GM12878 (cell line): ENCODE measurements around the gene NEU1. TPM values are rescaled to one million over a fixed set of nuclear protein-coding genes. Genes with fewer than 3 reads are reported as not detected.
A peak's percentile ranks its signal among the peaks of the same experiment; 100 is the strongest.

Experiments used
- ATAC-seq: fragments of 200-7000 bp; cut with Tn5 transposase; 3 replicates; pipeline ENCODE4 v1.9.1; 2020; ENCODE audit warnings: mild to moderate bottlenecking, moderate library complexity
- BruUV-seq: library from RNA; stranded (reverse); fragments of 400-500 nt; replicated peaks from 2 replicates; lab custom pipeline; 2021; lab: Mats Ljungman, UMichigan
- CTCF ChIA-PET: fragments of 300-600 bp; sonication (Branson Sonifier 250); formaldehyde crosslinking; extraction: SDS; loops from one replicate; lab custom pipeline; 2021; ENCODE audit warnings: inconsistent platforms; lab: Yijun Ruan, JAX
- POLR2A ChIA-PET: fragments of 350-600 bp; formaldehyde crosslinking; extraction: SDS; loops from one replicate; lab custom pipeline; 2021; ENCODE audit warnings: inconsistent platforms; lab: Charles Lee
- RAD21 ChIA-PET: fragments of 300-600 bp; sonication (Branson Sonifier 250); formaldehyde crosslinking; loops from one replicate; lab custom pipeline; 2023; ENCODE audit warnings: antibody characterized with exemption; ENCODE audit not compliant: unreplicated experiment; lab: Charles Lee
- SMC1A ChIA-PET: fragments of 300-600 bp; sonication (Branson Sonifier 250); formaldehyde crosslinking; loops from one replicate; lab custom pipeline; 2023; ENCODE audit not compliant: unreplicated experiment, uncharacterized antibody; lab: Charles Lee
- DNase-seq: peaks from one replicate; pipeline ENCODE4 v3.0.0-alpha.2; 2011; ENCODE audit warnings: low read depth, low spot score
- FAIRE-seq: peaks from 3 replicates; lab custom pipeline; 2011; peaks lifted over from hg19 to GRCh38; lab: Jason Lieb, UNC
- H2AFZ ChIP-seq: 2 replicates; pipeline ENCODE4 v1.6.0; 2011; ENCODE audit warnings: low read depth, low read length, control low read depth; ENCODE audit not compliant: control insufficient read depth
- H3K27ac ChIP-seq: 2 replicates; pipeline ENCODE4 v1.5.1; 2011; ENCODE audit warnings: control low read depth; ENCODE audit not compliant: control insufficient read depth, insufficient read depth
- H3K27me3 ChIP-seq, 2 experiments: replicated peaks in 1 of 2; 2 replicates each; pipeline versions ENCODE4 v1.6.0 to v1.6.1; 2011; ENCODE audit warnings: low read length in 1 of 2; ENCODE audit not compliant: control insufficient read depth in 2 of 2, insufficient read depth in 2 of 2
- H3K36me3 ChIP-seq, 2 experiments: 2 replicates each; pipeline ENCODE4 v1.5.1; 2011; ENCODE audit warnings: low read length in 1 of 2; ENCODE audit not compliant: control insufficient read depth in 2 of 2, insufficient read depth in 2 of 2
- H3K4me1 ChIP-seq: 2 replicates; pipeline ENCODE4 v1.6.1; 2011; ENCODE audit warnings: mild to moderate bottlenecking, low read length, moderate library complexity, mixed read lengths; ENCODE audit not compliant: control insufficient read depth, insufficient read depth
- H3K4me2 ChIP-seq: 2 replicates; pipeline ENCODE4 v1.6.0; 2011; ENCODE audit warnings: control low read depth; ENCODE audit not compliant: control insufficient read depth, insufficient read depth
- H3K4me3 ChIP-seq: fragments of 200-600 bp; sonication (generic); 2 replicates; pipeline ENCODE4 v1.5.1; 2016
- H3K79me2 ChIP-seq: 2 replicates; pipeline ENCODE4 v1.6.0; 2011; ENCODE audit warnings: low read length; ENCODE audit not compliant: control insufficient read depth, insufficient read depth
- H3K9ac ChIP-seq: 2 replicates; pipeline ENCODE4 v1.8.0; 2011; ENCODE audit warnings: low read length, control low read depth, mixed read lengths; ENCODE audit not compliant: control insufficient read depth, insufficient read depth
- H3K9me3 ChIP-seq: replicated peaks from 3 replicates; pipeline ENCODE4 v1.5.1; 2011; ENCODE audit warnings: mild to moderate bottlenecking, low read length; ENCODE audit not compliant: control insufficient read depth, insufficient read depth
- H4K20me1 ChIP-seq: 2 replicates; pipeline ENCODE4 v1.6.0; 2011; ENCODE audit not compliant: control insufficient read depth, insufficient read depth
- HSF1 ChIP-seq: fragments of 150-350 bp; IDR thresholded peaks from 2 replicates; pipeline ENCODE4 v1.6.1; 2014; ENCODE audit warnings: mild to moderate bottlenecking, low read depth, low read length
- IKZF1 ChIP-seq: fragments of 450-650 bp; conservative IDR thresholded peaks from 2 replicates; pipeline ENCODE4 v1.6.1; 2017; ENCODE audit warnings: antibody characterized with exemption, mild to moderate bottlenecking
- NKRF ChIP-seq: fragments of 450-650 bp; conservative IDR thresholded peaks from 2 replicates; pipeline ENCODE4 v1.6.1; 2017; ENCODE audit warnings: mild to moderate bottlenecking, moderate library complexity
- NR2C2 ChIP-seq: IDR thresholded peaks from 2 replicates; pipeline ENCODE4 v1.6.1; 2011; ENCODE audit warnings: borderline replicate concordance, low read depth; ENCODE audit not compliant: control insufficient read depth, insufficient read length
- RFX5 ChIP-seq: IDR thresholded peaks from 2 replicates; pipeline ENCODE4 v1.6.1; 2011; ENCODE audit warnings: low read depth, low read length, improper control_type of control experiment
- RUNX3 ChIP-seq: IDR thresholded peaks from 2 replicates; pipeline ENCODE4 v1.6.1; 2012; ENCODE audit warnings: low read length, inconsistent platforms
- ZBTB40 ChIP-seq: fragments of 450-650 bp; IDR thresholded peaks from 2 replicates; pipeline ENCODE4 v1.6.1; 2016; ENCODE audit warnings: mild to moderate bottlenecking, moderate library complexity, borderline replicate concordance
- WGBS: methylation state at CpG from one replicate; pipeline ENCODE4 v1.1.6; 2016; ENCODE audit warnings: low lambda C conversion rate; ENCODE audit not compliant: insufficient replicate concordance, insufficient coverage; ENCODE audit errors: missing lambda C conversion rate; 5-methylcytosine and 5-hydroxymethylcytosine counted together
- in situ Hi-C: fragments of 300-500 bp; cut with MboI; formaldehyde crosslinking; loops from 9 replicates; pipeline ENCODE4 v1.14.3; 2018; ENCODE audit warnings: mixed read lengths
- intact Hi-C: fragments of 100-400 bp; cut with micrococcal nuclease; formaldehyde crosslinking; loops from one replicate; pipeline ENCODE4 v1.14.2; 2022; ENCODE audit not compliant: unreplicated experiment
- polyA plus RNA-seq, 11 experiments: library from polyadenylated mRNA; depleted of rRNA in 4 of 11; unstranded in 6 of 11; stranded (reverse) in 5 of 11; fragments of >200 nt; fragmentation: Nextera tagmentation in 4 of 11; fragmentation: Illumina TruSeq in 1 of 11; extraction: Ambion mirVana in 4 of 11; extraction: Trizol in 1 of 11; gene quantifications; 1 replicate in 1 of 11; 2 replicates in 10 of 11; pipeline versions ENCODE4 v1.2.1 to v1.2.3, GENCODE V29; 2011 to 2016; ENCODE audit warnings: inconsistent platforms in 2 of 11, missing spikeins in 2 of 11, low read depth in 1 of 11
- total RNA-seq, 4 experiments: library from RNA; depleted of rRNA in 3 of 4; stranded (reverse); fragments of >200 nt in 3 of 4; fragmentation: Illumina TruSeq in 1 of 4; extraction: Trizol in 1 of 4; gene quantifications; 2 replicates each; pipeline versions ENCODE4 v1.2.1 to v1.2.3, GENCODE V29; 2013 to 2021
- TF ChIP-seq, protein P1 (sequence below): fragments of 450-650 bp; IDR thresholded peaks from 2 replicates; pipeline ENCODE4 v1.6.1; 2017; ENCODE audit warnings: mild to moderate bottlenecking, low read depth, inconsistent platforms; ENCODE audit not compliant: poor library complexity, severe bottlenecking
- TF ChIP-seq, protein P2 (sequence below): fragments of 450-650 bp; IDR thresholded peaks from 2 replicates; pipeline ENCODE4 v1.6.1; 2016; ENCODE audit warnings: mild to moderate bottlenecking

Gene NEU1
- total and polyA plus RNA-seq, 10 of the 15 experiments (the other 5 are each of a cell fraction or from before 2014, with no cell fraction given), result 7.2 to 26.9 (median 21.6) TPM

DNA sequence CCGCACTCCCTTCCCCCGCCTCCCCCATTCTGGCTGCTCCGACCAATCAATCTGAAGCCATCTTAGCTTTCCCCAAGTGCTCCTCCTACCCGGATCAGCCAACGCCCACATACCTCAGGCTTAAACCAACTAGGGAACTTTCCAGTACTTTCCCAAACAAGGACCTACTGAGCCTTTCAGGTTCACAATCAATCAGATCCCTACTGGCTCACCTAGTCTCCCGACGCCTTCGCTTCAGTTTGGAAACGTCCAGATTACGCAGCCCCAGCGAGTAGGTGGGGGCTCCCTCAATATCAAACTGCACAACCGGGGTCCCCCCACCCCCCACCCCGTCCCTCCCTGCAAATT, 48.0 kb downstream of the NEU1 start:
- CTCF ChIA-PET, result interaction anchor here (0.6 to 2.5 kb wide), 11 partner anchors 8 to 133 kb away, joined by 3 to 12 read pairs (median 3); partner anchors contain the start of genes DDAH2, HSPA1B, LSM2 and LY6G5C
- Histone ChIP-seq H3K9ac (peak overlapping the region; percentile 56; the same call in 1 of the 2 replicates), H2AFZ (peak overlapping the region; percentile 91), H3K4me2 (peak overlapping the region; percentile 90), H3K9me3 (no peaks in the 10 kb centered on the region), H3K4me1 (peaks cover 29% of the 10 kb centered on the region), H3K79me2 (no peaks in the 10 kb centered on the region; the same call in 1 of the 2 replicates), H4K20me1 (no peaks in the 10 kb centered on the region), H3K27me3 (no peaks in the 10 kb centered on the region), H3K27ac (peak overlapping the region; percentile 14; the same call in 1 of the 2 replicates), H3K36me3 (no peaks in the 10 kb centered on the region), H3K4me3 (peak overlapping the region; percentile 94)
- ATAC-seq (peak; percentile 83), FAIRE-seq (peak; percentile 13), DNase-seq (peak; percentile 67)
- in situ Hi-C loops (no loop called here), intact Hi-C loops (no loop called here)
- BruUV-seq, result no TSS peak
- under 1% methylated on average over 10 of the region's 13 CpGs for WGBS
- RAD21 ChIA-PET, result interaction anchor here (0.6 to 4.3 kb wide), 13 partner anchors 8 to 257 kb away, joined by 3 to 27 read pairs (median 6); partner anchors contain the start of genes CLIC1, DDAH2, HSPA1B and LSM2
- POLR2A ChIA-PET, result interaction anchor here (0.6 to 5.2 kb wide), 15 partner anchors 8 to 193 kb away, joined by 3 to 91 read pairs (median 8); partner anchors contain the start of genes CLIC1, HSPA1B, LSM2 and MSH5
- SMC1A ChIA-PET, result interaction anchor here (1.0 to 3.0 kb wide), 10 partner anchors 8 to 84 kb away, joined by 3 to 12 read pairs (median 5); partner anchors contain the start of gene LSM2
- TF ChIP-seq, protein P1, sequence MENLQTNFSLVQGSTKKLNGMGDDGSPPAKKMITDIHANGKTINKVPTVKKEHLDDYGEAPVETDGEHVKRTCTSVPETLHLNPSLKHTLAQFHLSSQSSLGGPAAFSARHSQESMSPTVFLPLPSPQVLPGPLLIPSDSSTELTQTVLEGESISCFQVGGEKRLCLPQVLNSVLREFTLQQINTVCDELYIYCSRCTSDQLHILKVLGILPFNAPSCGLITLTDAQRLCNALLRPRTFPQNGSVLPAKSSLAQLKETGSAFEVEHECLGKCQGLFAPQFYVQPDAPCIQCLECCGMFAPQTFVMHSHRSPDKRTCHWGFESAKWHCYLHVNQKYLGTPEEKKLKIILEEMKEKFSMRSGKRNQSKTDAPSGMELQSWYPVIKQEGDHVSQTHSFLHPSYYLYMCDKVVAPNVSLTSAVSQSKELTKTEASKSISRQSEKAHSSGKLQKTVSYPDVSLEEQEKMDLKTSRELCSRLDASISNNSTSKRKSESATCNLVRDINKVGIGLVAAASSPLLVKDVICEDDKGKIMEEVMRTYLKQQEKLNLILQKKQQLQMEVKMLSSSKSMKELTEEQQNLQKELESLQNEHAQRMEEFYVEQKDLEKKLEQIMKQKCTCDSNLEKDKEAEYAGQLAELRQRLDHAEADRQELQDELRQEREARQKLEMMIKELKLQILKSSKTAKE, result peak; percentile 21
- TF ChIP-seq HSF1 (peak; percentile 92), RFX5 (no peak), ZBTB40 (no peak), IKZF1 (peak; percentile 80), NKRF (no peak), RUNX3 (no peak; the same call in 1 of the 2 replicates), NR2C2 (no peak)
- TF ChIP-seq, protein P2, sequence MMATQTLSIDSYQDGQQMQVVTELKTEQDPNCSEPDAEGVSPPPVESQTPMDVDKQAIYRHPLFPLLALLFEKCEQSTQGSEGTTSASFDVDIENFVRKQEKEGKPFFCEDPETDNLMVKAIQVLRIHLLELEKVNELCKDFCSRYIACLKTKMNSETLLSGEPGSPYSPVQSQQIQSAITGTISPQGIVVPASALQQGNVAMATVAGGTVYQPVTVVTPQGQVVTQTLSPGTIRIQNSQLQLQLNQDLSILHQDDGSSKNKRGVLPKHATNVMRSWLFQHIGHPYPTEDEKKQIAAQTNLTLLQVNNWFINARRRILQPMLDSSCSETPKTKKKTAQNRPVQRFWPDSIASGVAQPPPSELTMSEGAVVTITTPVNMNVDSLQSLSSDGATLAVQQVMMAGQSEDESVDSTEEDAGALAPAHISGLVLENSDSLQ, result peak; percentile 53
